SK-N-SH (cell line): ENCODE data around the gene HIVEP2. TPM values are rescaled to one million over a fixed set of nuclear protein-coding genes. Genes with fewer than 3 reads are reported as not detected.

Experiments used
- CTCF ChIA-PET: fragments of 300-600, 350-600 bp; formaldehyde crosslinking; extraction: SDS; loops from one replicate; lab custom pipeline; 2021; lab: Yijun Ruan, JAX
- POLR2A ChIA-PET: fragments of 350-600 bp; sonication (Branson Sonifier 250); formaldehyde crosslinking; extraction: SDS; loops from one replicate; lab custom pipeline; 2020; ENCODE audit warnings: antibody characterized with exemption, inconsistent platforms; lab: Yijun Ruan, JAX
- DNase-seq: peaks from one replicate; pipeline ENCODE4 v3.0.0; 2012
- H2AFZ ChIP-seq: fragments of 200-600 bp; sonication (generic); 2 replicates; pipeline ENCODE4 v1.8.1; 2016; ENCODE audit warnings: antibody characterized with exemption, mild to moderate bottlenecking, low read depth
- H3F3A ChIP-seq: fragments of 200-600 bp; sonication (generic); replicated peaks from 2 replicates; pipeline ENCODE3; 2016; ENCODE audit warnings: antibody characterized with exemption, mild to moderate bottlenecking; ENCODE audit not compliant: insufficient read depth
- H3K27ac ChIP-seq, 2 experiments: fragments of 200-500 bp in 1 of 2; fragments of 200-600 bp in 1 of 2; sonication (Bioruptor generic) in 1 of 2; sonication (generic), shearing (Covaris generic) in 1 of 2; 2 replicates each; pipeline versions ENCODE4 v1.5.1 to v1.6.1; 2014 to 2016; ENCODE audit warnings: low read depth in 2 of 2, inconsistent platforms in 1 of 2, low read length in 1 of 2, mild to moderate bottlenecking in 1 of 2, mixed read lengths in 1 of 2
- H3K27me3 ChIP-seq: fragments of 200-600 bp; sonication (generic), shearing (Covaris generic); 2 replicates; pipeline ENCODE4 v1.6.1; 2016; ENCODE audit warnings: mixed run types; ENCODE audit not compliant: insufficient read depth
- H3K36me3 ChIP-seq, 2 experiments: fragments of 200-500 bp in 1 of 2; fragments of 200-600 bp in 1 of 2; sonication (Bioruptor generic) in 1 of 2; sonication (generic) in 1 of 2; replicated peaks in 1 of 2; 2 replicates each; pipeline versions ENCODE3 to v1.5.1; 2014 to 2016; ENCODE audit warnings: low read length in 1 of 2, mild to moderate bottlenecking in 1 of 2; ENCODE audit not compliant: insufficient read depth in 2 of 2, control insufficient read depth in 1 of 2
- H3K4me1 ChIP-seq, 2 experiments: fragments of 200-500 bp in 1 of 2; fragments of 200-600 bp in 1 of 2; sonication (Bioruptor generic) in 1 of 2; sonication (generic), shearing (Covaris generic) in 1 of 2; 2 replicates each; pipeline versions ENCODE4 v1.5.1 to v1.6.1; 2014 to 2016; ENCODE audit warnings: low read depth in 1 of 2, low read length in 1 of 2, mixed run types in 1 of 2; ENCODE audit not compliant: insufficient read depth in 2 of 2, control insufficient read depth in 1 of 2
- H3K4me2 ChIP-seq: fragments of 200-600 bp; sonication (generic), shearing (Covaris generic); 2 replicates; pipeline ENCODE4 v1.6.1; 2017; ENCODE audit warnings: mixed run types
- H3K4me3 ChIP-seq, 2 experiments: fragments of 200-500 bp in 1 of 2; fragments of 200-600 bp in 1 of 2; sonication (Bioruptor generic) in 1 of 2; sonication (generic), shearing (Covaris generic) in 1 of 2; 2 replicates each; pipeline versions ENCODE4 v1.5.1 to v1.8.1; 2014 to 2016; ENCODE audit warnings: low read depth in 2 of 2, inconsistent platforms in 1 of 2, low read length in 1 of 2, mild to moderate bottlenecking in 1 of 2, mixed read lengths in 1 of 2, moderate library complexity in 1 of 2
- H3K79me2 ChIP-seq: fragments of 200-600 bp; sonication (generic); 2 replicates; pipeline ENCODE4 v1.8.1; 2017; ENCODE audit warnings: mild to moderate bottlenecking; ENCODE audit not compliant: insufficient read depth
- H3K9ac ChIP-seq: fragments of 200-600 bp; sonication (generic); 2 replicates; pipeline ENCODE4 v1.6.1; 2017; ENCODE audit warnings: mixed run types
- H3K9me2 ChIP-seq: fragments of 200-600 bp; sonication (generic); 2 replicates; pipeline ENCODE4 v1.6.1; 2017; ENCODE audit warnings: mixed run types
- H3K9me3 ChIP-seq: fragments of 200-600 bp; sonication (generic); 2 replicates; pipeline ENCODE4 v1.6.1; 2017; ENCODE audit warnings: mixed run types, mild to moderate bottlenecking, moderate library complexity
- H4K20me1 ChIP-seq: fragments of 200-600 bp; sonication (generic); 2 replicates; pipeline ENCODE4 v1.6.1; 2017; ENCODE audit warnings: mild to moderate bottlenecking, mixed run types; ENCODE audit not compliant: insufficient read depth
- CHD2 ChIP-seq: fragments of 150-350 bp; IDR thresholded peaks from 2 replicates; pipeline ENCODE4 v1.6.1; 2018; ENCODE audit warnings: low read length; ENCODE audit not compliant: partially characterized antibody
- ELF1 ChIP-seq: IDR thresholded peaks from 2 replicates; pipeline ENCODE4 v1.4.0; 2012
- EZH2phosphoT487 ChIP-seq: fragments of 200-600 bp; sonication (generic); IDR thresholded peaks from 2 replicates; pipeline ENCODE4 v1.6.1; 2017; ENCODE audit warnings: low read depth, mixed run types, mild to moderate bottlenecking, antibody characterized with exemption, moderate library complexity, borderline replicate concordance
- FOXJ3 ChIP-seq: sonication (generic); formaldehyde crosslinking; IDR thresholded peaks from 2 replicates; pipeline ENCODE4 v1.5.1; 2020; ENCODE audit warnings: mild to moderate bottlenecking, missing genetic modification reagents
- GABPA ChIP-seq: IDR thresholded peaks from 2 replicates; pipeline ENCODE4 v1.4.0; 2012; ENCODE audit warnings: low read depth, mild to moderate bottlenecking
- GATA2 ChIP-seq: sonication (generic); formaldehyde crosslinking; IDR thresholded peaks from 2 replicates; pipeline ENCODE4 v1.5.0; 2020; ENCODE audit warnings: mild to moderate bottlenecking, missing genetic modification reagents
- MEF2A ChIP-seq: IDR thresholded peaks from 2 replicates; pipeline ENCODE4 v1.4.0; 2012; ENCODE audit warnings: low read depth, borderline replicate concordance
- POLR2AphosphoS5 ChIP-seq: IDR thresholded peaks from 2 replicates; pipeline ENCODE4 v1.6.1; 2012; ENCODE audit warnings: low read depth, low read length
- RAD21 ChIP-seq: IDR thresholded peaks from 2 replicates; pipeline ENCODE4 v1.6.1; 2012; ENCODE audit warnings: mild to moderate bottlenecking, low read length
- RCOR1 ChIP-seq: fragments of 150-350 bp; IDR thresholded peaks from 2 replicates; pipeline ENCODE4 v1.6.1; 2017; ENCODE audit warnings: antibody characterized with exemption, low read length
- RFX5 ChIP-seq: IDR thresholded peaks from 2 replicates; pipeline ENCODE4 v1.6.1; 2012; ENCODE audit warnings: mild to moderate bottlenecking, improper control_type of control experiment, low read length
- SIN3A ChIP-seq: IDR thresholded peaks from 2 replicates; pipeline ENCODE4 v1.6.1; 2012; ENCODE audit warnings: low read depth, mild to moderate bottlenecking, low read length, moderate library complexity, borderline replicate concordance
- SMC3 ChIP-seq: IDR thresholded peaks from 2 replicates; pipeline ENCODE4 v1.6.1; 2012; ENCODE audit warnings: low read depth, low read length, improper control_type of control experiment
- TCF12 ChIP-seq: IDR thresholded peaks from 2 replicates; pipeline ENCODE4 v1.4.0; 2012
- WGBS: methylation state at CpG from one replicate; pipeline ENCODE4 v1.1.6; 2017; ENCODE audit warnings: low lambda C conversion rate; 5-methylcytosine and 5-hydroxymethylcytosine counted together
- polyA plus RNA-seq, 3 experiments: library from polyadenylated mRNA; depleted of rRNA; stranded (reverse); fragments of >200 nt; gene quantifications; 2 replicates each; pipeline ENCODE4 v1.2.3, GENCODE V29; 2012
- TF ChIP-seq, protein P1 (sequence below): IDR thresholded peaks from 2 replicates; pipeline ENCODE4 v1.4.0; 2012; ENCODE audit warnings: low read depth, borderline replicate concordance
- TF ChIP-seq, protein P2 (sequence below): IDR thresholded peaks from 2 replicates; pipeline ENCODE4 v1.4.0; 2012; ENCODE audit warnings: low read depth, borderline replicate concordance
- TF ChIP-seq, protein P3 (sequence below): IDR thresholded peaks from 2 replicates; pipeline ENCODE4; 2012
- TF ChIP-seq, protein P4 (sequence below): IDR thresholded peaks from 2 replicates; pipeline ENCODE4 v1.6.1; 2012; ENCODE audit warnings: mild to moderate bottlenecking, low read depth, low read length, moderate library complexity

Gene HIVEP2
- polyA plus RNA-seq, 1 of the 3 experiments (the other 2 are of a cell fraction) = 2.5 TPM

DNA sequence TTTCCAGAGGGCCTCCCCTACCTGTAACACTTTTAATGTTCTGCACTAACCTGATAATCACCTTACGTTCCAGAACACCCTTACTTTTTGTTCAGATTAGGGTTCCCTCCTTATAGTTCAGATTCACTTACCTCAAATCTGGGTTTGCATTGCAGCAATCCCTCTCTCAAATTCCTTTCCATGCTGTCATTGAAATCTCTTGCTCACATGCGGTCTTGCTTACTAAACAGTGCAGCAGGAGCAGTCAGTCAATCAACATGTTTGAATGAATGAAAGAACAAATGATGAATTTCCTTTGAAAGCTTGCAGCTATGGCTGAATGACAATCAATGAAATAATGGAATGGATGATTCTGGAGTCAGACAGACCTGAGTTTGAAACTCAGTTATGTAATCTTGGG, 200.1 kb downstream of the HIVEP2 start (continued):
- no peak for TF ChIP-seq EZH2phosphoT487
- TF ChIP-seq, protein P1, sequence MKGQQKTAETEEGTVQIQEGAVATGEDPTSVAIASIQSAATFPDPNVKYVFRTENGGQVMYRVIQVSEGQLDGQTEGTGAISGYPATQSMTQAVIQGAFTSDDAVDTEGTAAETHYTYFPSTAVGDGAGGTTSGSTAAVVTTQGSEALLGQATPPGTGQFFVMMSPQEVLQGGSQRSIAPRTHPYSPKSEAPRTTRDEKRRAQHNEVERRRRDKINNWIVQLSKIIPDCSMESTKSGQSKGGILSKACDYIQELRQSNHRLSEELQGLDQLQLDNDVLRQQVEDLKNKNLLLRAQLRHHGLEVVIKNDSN = no peak
- no peak for TF ChIP-seq FOXJ3
- TF ChIP-seq SMC3 = no peak
- TF ChIP-seq, protein P2, sequence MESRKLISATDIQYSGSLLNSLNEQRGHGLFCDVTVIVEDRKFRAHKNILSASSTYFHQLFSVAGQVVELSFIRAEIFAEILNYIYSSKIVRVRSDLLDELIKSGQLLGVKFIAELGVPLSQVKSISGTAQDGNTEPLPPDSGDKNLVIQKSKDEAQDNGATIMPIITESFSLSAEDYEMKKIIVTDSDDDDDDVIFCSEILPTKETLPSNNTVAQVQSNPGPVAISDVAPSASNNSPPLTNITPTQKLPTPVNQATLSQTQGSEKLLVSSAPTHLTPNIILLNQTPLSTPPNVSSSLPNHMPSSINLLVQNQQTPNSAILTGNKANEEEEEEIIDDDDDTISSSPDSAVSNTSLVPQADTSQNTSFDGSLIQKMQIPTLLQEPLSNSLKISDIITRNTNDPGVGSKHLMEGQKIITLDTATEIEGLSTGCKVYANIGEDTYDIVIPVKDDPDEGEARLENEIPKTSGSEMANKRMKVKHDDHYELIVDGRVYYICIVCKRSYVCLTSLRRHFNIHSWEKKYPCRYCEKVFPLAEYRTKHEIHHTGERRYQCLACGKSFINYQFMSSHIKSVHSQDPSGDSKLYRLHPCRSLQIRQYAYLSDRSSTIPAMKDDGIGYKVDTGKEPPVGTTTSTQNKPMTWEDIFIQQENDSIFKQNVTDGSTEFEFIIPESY = no peak
- TF ChIP-seq, all 33 proteins: peak for 0

DNA sequence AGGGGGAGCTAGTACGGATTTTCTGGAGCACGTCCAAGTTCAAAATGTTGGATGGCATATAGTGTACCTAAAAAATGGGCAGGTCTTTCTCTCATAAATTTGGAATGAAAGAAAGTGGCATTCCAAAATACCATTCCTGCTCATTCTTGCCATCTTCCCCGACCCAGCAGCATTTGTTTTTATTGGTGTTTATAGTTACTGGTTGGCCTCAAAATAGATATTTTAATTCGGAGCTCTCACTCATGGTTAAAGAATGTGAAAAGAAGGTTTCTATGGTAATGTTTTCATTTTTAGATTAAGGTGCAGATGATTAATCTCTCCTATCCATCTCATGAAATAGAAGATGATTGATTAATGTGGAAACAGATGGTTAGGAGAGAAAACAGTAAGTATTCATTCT, 204.5 kb downstream of the HIVEP2 start:
- 78% methylated on average over 4 of the region's 4 CpGs for WGBS
- Histone ChIP-seq H2AFZ (no peak overlapping the region), H3K9me2 (no peaks in the 10 kb centered on the region), H3K4me2 (no peak overlapping the region), H3F3A (peaks cover 9% of the 10 kb centered on the region), H3K27ac (no peak overlapping the region), H3K79me2 (no peaks in the 10 kb centered on the region), H3K36me3 (no peaks in the 10 kb centered on the region), H3K27me3 (no peaks in the 10 kb centered on the region), H3K9ac (no peak overlapping the region), H4K20me1 (no peaks in the 10 kb centered on the region), H3K4me1 (peaks cover 0 to 8% of the 10 kb centered on the region in 2 experiments; a peak in 1 of 4 replicates), H3K4me3 (no peak overlapping the region), H3K9me3 (no peaks in the 10 kb centered on the region)
- POLR2A ChIA-PET = no interaction called here
- no peak for DNase-seq
- CTCF ChIA-PET = no interaction called here
- TF ChIP-seq, protein P3, sequence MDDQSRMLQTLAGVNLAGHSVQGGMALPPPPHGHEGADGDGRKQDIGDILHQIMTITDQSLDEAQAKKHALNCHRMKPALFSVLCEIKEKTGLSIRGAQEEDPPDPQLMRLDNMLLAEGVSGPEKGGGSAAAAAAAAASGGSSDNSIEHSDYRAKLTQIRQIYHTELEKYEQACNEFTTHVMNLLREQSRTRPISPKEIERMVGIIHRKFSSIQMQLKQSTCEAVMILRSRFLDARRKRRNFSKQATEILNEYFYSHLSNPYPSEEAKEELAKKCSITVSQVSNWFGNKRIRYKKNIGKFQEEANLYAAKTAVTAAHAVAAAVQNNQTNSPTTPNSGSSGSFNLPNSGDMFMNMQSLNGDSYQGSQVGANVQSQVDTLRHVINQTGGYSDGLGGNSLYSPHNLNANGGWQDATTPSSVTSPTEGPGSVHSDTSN = peak; percentile 49
- no peak for TF ChIP-seq EZH2phosphoT487
- no peak for TF ChIP-seq SIN3A
- peak; percentile 39; the same call in 1 of the 2 replicates for TF ChIP-seq MEF2A
- 0 out of 2 replicates have a peak, but pooled peaks have one; percentile 20 for TF ChIP-seq TCF12
- no peak for TF ChIP-seq GABPA
- TF ChIP-seq RAD21 = no peak

DNA sequence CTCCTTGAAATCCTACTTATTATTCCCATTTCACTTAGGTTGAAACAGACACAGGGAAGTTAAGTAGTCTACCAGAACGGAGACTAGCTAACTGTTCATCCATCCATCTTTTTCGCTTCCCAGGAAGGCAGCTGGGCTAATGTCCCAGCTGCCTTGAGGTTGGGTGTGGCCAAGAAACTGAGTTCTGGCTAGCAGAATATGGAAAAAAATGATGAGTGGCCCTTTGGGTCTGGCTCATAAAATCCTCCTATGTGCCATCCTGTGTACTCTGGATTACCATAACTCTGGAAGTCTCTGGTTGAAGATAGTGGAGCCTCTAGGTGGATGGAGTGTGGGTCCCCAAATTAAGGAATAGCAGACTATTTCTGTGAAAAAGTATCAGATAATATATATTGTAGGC, 206.2 kb downstream of the HIVEP2 start:
- no peak for DNase-seq
- Histone ChIP-seq H3K9me3 (no peaks in the 10 kb centered on the region), H3K9ac (no peak overlapping the region), H3K4me1 (peaks cover 0 to 8% of the 10 kb centered on the region in 2 experiments; a peak in 1 of 4 replicates), H3F3A (peaks cover 9% of the 10 kb centered on the region), H3K27me3 (no peaks in the 10 kb centered on the region), H4K20me1 (no peaks in the 10 kb centered on the region), H3K79me2 (no peaks in the 10 kb centered on the region), H3K27ac (no peak overlapping the region), H3K36me3 (no peaks in the 10 kb centered on the region), H2AFZ (no peak overlapping the region), H3K9me2 (no peaks in the 10 kb centered on the region), H3K4me2 (no peak overlapping the region), H3K4me3 (no peak overlapping the region)
- ChIA-PET CTCF (no interaction called here), POLR2A (no interaction called here)
- WGBS = 43% methylated on average over 2 of the region's 2 CpGs
- TF ChIP-seq POLR2AphosphoS5 (no peak), SIN3A (no peak), EZH2phosphoT487 (no peak), GATA2 (CRISPR knock-in tag) (no peak), RCOR1 (no peak), RFX5 (no peak), CHD2 (no peak), ELF1 (no peak)
- TF ChIP-seq, protein P4, sequence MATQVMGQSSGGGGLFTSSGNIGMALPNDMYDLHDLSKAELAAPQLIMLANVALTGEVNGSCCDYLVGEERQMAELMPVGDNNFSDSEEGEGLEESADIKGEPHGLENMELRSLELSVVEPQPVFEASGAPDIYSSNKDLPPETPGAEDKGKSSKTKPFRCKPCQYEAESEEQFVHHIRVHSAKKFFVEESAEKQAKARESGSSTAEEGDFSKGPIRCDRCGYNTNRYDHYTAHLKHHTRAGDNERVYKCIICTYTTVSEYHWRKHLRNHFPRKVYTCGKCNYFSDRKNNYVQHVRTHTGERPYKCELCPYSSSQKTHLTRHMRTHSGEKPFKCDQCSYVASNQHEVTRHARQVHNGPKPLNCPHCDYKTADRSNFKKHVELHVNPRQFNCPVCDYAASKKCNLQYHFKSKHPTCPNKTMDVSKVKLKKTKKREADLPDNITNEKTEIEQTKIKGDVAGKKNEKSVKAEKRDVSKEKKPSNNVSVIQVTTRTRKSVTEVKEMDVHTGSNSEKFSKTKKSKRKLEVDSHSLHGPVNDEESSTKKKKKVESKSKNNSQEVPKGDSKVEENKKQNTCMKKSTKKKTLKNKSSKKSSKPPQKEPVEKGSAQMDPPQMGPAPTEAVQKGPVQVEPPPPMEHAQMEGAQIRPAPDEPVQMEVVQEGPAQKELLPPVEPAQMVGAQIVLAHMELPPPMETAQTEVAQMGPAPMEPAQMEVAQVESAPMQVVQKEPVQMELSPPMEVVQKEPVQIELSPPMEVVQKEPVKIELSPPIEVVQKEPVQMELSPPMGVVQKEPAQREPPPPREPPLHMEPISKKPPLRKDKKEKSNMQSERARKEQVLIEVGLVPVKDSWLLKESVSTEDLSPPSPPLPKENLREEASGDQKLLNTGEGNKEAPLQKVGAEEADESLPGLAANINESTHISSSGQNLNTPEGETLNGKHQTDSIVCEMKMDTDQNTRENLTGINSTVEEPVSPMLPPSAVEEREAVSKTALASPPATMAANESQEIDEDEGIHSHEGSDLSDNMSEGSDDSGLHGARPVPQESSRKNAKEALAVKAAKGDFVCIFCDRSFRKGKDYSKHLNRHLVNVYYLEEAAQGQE = no peak
- TF ChIP-seq, protein P3 = no peak
